ENCODE results near the gene IGFBPL1.
"Not testable (repeated sequence)": the region's sequence is repeated elsewhere in the genome, so short reads cannot be mapped to it uniquely, and the experiment has no call there.

The IGFBPL1 gene

DNA sequence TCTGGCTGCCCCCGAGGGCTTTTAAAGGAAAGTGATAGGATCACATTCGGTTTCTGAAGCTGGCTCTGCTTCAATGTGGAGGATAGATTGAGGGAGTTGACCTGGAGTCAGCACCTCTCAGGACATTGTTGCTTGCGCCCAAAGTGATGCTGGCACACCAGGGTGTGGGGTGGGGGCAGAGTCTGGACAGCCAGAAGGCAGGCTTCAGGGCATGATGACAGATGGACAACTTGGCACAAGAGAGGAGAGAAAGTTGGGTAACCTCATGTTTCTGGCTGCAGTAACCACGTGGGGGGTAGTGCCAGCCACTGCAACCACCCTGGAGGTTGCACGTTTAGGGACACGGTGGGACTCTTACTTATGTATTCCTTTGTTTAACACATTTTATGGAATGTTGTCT is 22.3 kb downstream of the IGFBPL1 start:
- no peak for DNase-seq

DNA sequence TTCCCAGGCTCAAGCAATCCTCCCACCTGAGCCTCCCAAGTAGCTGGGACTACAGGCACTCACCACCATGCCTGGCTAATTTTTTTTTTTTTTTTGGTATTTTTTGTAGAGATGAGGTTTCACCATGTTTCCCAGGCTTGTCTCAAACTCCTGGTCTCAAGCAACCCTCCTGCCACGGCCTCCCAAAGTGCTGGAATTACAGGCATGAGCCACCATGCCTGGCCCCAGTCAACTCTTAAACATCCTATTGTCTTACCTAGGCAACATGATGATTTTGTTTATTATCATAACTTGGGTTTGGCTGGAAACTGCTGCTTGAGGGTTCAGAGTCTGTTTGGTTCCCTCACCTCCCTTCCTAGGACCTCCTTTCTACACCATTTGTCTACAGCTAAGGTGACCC is 25.1 kb downstream of the IGFBPL1 start:
- not testable (repeated sequence) for DNase-seq

DNA sequence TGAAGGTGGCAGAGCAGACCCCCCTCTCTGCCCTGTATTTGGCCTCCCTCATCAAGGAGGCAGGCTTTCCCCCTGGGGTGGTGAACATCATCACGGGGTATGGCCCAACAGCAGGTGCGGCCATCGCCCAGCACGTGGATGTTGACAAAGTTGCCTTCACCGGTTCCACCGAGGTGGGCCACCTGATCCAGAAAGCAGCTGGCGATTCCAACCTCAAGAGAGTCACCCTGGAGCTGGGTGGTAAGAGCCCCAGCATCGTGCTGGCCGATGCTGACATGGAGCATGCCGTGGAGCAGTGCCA is 27.9 kb downstream of the IGFBPL1 start:
- DNase-seq: no peak

DNA sequence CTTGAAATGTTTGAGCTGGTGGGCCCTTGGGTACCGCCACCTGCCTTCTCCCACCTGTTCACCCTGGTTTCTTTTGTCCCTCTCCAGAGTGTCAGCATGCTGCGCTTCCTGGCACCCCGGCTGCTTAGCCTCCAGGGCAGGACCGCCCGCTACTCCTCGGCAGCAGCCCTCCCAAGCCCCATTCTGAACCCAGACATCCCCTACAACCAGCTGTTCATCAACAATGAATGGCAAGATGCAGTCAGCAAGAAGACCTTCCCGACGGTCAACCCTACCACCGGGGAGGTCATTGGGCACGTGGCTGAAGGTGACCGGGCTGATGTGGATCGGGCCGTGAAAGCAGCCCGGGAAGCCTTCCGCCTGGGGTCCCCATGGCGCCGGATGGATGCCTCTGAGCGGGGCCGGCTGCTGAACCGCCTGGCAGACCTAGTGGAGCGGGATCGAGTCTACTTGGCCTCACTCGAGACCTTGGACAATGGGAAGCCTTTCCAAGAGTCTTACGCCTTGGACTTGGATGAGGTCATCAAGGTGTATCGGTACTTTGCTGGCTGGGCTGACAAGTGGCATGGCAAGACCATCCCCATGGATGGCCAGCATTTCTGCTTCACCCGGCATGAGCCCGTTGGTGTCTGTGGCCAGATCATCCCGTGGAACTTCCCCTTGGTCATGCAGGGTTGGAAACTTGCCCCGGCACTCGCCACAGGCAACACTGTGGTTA is 28.4 kb downstream of the IGFBPL1 start:
- DNase-seq: no peak

DNA sequence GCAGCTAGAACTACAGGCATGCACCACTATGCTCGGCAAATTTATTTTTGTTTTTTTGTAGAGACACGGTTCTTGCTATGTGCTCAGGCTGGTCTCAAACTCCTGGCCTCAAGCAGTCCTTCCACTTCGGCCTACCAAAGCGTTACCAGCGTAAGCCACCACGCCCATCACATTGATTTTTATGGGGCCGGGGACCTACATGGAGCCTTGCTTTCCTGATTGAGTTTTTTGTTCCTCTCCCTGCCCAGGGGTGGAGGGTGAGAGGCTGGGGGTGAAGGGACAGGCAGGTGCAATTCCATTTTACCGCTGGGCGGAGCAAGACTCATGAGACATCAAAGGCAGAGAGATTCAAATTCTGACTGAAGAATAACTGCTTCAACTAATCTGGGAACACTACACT is 29.8 kb downstream of the IGFBPL1 start:
- no peak for DNase-seq

DNA sequence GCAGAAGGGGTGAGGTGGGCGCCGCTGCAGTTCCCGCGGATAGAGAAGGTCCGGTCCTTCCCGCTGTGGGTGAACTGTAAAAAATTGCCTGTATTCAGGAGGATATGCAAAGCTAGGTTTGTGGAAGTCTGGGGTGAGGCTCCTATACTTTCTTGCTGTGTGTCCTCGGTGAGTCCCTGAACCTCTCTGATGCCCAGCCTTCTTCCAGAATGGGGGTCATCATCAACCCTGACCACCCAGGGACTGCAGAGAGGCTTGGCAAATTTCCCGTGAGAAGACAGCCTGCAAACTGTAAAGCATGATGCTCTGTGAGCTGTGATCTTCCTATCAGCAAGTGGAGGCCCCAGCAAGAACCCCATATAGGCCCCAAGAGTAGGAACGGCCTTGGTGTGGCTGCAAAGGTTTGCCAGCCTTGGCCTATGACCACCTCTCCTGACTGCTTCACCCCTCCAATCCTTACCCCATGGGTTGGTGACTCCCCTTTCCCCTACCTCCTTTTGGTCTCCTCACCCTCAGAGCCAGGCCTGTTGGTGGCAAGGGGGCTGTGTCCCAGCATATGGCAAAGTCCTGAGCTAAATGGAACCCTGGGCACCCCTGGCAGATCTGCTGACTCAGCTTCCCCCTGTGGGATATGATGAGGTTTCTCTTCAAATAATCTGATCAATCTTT is 31.0 kb downstream of the IGFBPL1 start:
- no peak for DNase-seq

DNA sequence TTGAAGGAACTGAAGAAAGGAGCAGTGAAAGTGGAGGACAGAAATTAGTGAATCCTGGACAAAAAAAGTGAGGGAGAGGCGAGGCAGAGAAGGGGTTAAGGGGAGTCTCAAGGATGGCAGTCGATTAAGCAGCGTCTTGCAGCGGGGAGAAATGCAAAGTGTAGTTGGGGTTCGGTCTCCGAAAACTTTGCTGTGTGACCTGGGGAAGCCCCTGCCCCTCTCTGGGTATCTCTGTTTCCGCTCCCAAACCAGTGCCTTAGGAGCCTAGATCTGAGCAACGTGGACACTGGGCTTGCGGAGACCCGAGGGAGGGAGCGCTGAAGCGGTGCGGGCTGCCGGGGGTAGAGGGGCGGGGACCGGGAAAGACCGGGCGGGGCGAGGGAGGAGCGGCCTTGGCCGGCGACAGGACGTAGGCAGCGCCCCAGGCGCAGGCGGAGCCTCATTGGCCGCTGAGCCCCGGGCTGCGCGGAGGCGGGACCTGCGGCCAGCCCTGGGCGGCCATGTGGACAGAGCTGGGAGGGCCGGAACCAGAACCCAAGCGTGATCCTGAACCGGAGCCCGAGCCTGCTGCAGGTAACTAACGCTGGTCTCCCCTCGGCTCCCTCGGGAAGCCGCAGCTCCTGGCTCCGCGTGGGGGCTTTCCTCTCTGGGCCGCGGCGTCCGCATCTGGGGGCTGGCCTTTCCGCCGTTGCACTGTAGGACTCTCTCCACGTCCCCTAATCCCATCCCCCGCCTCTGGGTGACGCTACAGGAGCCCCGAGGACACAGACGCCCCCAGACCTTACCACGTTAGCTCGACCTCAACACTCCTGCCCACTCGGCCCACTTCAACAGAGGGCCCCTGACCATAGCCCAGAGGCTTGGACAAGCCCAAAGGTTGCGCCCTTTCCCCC is 31.8 kb downstream of the IGFBPL1 start, which contains the start of gene ALDH1B1:
Gene ALDH1B1 (plus strand): TSS at position 468 of the 893 bp plus-strand sequence. CDS start 3,047 bp downstream, outside the sequence.
- DNase-seq: peak in 53 of 56 donors; percentile 10 to 84 (median 53)

DNA sequence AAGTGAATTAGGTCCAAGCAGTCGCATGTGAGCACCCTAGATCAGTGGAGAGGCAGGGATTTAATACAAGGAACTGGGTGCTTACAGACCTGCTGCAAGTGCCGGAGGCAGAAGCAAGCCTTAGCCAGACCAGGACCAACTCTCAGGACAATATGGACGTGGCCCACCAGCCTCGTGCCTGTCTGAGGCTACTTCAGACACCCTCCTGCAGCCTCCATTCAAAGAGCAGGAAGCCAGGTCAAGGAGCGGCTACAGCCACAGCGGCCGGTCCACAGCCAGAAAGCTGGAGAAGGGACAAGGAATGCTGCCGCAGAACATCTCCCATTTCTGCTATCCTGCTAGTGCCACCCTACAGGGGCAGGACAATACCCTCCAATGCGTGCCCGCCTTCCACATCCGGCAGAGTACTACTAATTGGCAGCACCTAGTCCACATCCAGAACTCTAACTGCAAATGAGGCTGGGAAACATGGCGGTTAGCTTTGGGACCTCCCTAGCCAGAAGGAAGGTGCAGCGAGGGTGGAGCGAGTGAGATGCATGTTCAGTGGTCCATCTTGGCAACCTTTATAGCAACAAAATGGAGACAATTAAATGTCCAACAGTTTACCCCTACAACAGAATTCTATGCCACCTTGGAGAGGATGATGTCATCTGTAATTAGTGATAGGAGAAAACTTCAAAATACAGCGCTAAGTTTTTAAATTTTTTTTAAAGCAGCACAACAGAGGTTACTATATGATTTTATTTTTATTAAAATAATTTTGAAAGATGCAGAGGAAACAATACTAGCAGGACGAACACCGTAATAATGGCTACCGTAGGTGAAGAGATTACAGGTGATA is 32.8 kb downstream of the IGFBPL1 start:
- DNase-seq: no peak

DNA sequence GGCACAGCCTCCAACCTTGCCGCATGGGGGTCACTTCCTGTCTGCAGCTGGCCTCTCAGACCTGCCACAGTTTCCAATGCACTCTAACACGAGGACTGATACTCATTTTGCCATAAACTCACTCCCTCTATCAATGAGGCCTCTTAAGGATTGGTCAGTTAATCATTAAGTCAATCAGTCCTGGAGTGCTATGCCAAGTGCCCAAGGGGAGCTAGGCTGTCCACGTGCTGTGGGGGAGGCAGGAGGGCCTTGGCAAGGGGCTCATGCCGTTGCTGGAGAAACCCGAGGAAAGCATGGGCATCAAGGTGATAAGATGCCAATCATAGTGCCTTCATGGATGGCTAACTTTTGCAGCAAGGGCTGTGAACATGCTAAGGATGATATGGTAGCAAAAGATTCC is 33.4 kb downstream of the IGFBPL1 start:
- DNase-seq: no peak

DNA sequence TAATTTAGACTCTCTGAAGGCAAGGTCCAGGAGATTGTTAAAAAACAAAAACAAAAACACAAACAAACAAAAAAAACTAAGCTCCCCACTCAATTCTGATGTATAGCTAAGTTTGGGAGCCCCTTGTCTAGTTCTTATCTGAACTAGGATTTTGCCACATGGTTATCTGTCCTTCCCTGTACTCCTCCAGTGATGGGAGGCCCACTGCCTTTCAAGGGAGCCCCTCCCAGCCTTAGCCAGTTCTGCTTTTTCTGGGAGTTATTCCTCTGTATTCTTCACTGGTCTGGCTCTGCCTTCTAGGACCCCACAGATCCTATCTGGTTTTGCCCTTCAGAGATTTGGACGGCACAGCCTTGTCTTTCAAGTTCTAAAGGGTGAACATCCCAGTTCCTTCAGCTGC is 33.8 kb downstream of the IGFBPL1 start:
- no peak for DNase-seq

DNA sequence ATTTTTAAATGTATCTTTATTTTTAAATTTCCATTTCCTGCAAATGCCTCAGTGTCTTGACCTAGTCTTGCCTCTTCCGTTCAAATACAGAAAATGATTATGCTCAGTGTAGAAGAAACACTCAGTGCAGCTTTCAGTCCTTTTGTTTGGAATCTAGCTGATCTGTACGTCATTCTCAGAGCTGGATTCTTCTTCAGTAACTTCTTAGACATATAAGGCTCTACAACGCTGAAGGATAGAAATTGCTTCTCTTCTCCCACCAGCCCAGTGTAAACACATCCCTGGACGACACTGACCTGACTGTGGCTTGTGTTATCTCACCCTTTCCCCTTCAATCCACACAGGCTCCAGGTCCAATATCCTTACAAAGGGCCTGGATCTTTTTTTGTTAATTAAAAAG is 34.9 kb downstream of the IGFBPL1 start:
- DNase-seq: no peak

DNA sequence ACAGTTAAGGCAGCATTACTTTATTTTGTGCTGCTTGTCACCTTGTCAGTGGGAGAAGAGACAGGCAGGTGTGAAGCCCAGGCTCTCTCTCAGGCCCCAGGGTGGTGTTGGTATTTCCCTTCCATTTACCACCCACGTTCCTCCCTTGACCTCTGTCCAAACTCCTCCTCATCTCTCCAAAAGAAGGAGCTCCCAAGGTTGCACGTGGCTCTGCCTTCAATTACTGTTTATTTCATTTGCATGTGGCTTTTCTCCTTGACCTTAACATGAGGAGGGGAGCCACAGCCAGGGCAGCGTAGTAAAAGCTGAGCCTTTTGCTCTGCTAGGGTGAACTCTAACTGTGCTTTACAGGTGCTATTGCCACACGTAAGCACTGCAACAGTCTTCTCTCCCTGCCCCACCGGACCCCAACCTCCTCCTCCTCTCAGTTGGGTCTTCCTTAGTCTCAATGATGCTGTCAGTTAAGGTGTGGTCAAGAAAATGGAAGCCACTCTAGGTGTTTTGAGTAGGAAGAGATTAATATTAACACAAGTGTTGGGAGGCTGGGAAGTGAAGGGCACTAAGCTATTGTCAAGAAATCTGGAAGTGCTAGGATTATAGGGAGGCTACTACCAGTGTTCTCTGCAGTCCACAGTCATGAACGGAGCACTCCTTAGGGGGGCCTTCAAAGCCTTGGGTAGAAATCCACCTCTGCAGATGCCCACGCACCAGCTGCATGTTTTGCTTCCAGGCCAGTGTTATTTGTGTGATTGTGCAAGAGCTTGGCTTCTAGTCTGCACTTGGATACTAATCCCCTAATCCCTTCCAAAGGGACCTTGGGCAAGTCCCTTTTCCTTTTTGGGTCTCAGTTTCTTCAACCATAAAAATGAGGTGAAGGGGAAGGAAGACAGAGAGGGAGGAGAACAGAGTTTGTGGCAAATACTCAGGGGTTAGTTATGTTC is 35.7 kb downstream of the IGFBPL1 start:
- no peak for DNase-seq

DNA sequence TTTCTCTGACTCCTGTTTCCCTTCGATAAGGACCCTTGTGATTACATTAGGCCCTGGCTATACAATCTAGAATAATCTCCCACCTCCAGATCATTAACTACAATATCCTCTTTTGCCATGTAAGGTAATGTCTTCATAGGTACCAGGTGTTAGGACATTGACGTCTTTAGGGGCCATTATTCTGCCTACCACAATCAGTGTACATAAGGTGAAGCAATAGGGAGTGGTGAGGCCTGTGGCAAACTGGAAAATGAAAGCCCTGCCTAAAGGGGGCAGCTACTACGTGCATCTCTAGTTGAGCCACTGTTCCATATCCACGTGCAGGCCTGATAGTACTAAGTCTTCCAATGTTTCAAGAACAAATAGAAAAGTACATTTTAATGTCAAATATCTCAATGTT is 36.5 kb downstream of the IGFBPL1 start:
- no peak for DNase-seq

DNA sequence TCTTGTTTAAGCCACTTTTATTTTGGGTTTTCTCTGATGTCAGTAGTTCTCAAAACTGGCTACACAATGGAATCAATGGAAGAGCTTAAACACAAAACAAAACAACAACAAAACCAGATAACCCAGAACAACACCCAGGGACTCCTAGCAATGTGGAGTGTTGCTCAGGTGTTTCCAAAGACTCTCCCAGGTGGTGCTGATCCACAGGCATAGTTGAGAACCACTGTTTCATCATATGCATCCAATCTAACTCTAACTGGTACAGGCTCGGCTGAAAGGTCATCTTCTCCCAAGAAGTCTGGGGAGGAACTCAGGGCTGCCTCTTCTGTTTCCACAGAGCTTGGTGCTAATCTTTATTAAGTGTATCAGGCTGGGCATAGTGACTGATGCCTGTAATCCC is 37.2 kb downstream of the IGFBPL1 start:
- DNase-seq: no peak

DNA sequence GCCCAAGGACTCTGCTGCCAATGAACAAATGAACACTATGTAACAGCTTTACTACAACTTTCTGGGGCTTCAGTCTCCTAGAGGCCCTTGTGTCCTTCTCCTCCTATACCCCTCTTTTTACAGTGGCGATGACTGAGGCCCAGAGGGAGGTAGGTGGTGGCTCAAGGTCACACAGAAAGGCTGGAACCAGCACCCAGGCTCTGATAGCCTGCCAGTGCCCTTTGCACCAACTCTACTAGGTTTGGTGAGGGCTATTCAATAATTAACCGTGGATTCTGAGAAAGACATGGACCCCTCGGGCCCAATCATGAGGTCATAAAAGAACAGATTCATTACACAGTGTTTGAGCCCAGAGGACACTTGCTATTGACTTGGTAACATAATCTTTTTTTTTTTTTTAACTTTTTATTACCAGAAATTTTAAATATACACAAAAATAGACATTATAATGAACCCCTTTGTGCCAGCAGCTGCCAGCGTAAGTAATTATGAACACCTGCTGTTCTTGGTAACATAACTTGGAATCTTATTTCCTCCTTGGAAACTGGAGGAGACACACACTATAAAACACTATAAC is 37.8 kb downstream of the IGFBPL1 start:
- DNase-seq: no peak

DNA sequence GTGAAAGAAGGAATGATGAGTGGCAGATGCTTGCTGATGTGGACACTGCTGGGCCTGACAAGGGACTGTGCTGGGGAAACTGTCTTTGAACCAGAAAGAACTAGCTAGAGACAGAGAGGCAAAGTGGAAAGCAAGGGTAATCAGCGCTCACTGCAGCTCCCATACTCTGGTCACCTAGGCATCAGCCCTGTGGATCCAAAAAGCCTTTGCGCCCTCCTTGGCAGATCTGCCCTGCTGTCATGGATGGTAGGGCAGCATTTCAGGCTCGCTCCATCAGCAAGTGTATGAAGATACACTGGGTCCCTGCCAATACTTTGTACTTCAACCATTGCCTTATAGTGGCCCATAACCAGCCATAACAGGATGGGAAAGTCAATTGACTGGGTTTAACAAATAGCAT is 38.4 kb downstream of the IGFBPL1 start:
- DNase-seq: no peak

DNA sequence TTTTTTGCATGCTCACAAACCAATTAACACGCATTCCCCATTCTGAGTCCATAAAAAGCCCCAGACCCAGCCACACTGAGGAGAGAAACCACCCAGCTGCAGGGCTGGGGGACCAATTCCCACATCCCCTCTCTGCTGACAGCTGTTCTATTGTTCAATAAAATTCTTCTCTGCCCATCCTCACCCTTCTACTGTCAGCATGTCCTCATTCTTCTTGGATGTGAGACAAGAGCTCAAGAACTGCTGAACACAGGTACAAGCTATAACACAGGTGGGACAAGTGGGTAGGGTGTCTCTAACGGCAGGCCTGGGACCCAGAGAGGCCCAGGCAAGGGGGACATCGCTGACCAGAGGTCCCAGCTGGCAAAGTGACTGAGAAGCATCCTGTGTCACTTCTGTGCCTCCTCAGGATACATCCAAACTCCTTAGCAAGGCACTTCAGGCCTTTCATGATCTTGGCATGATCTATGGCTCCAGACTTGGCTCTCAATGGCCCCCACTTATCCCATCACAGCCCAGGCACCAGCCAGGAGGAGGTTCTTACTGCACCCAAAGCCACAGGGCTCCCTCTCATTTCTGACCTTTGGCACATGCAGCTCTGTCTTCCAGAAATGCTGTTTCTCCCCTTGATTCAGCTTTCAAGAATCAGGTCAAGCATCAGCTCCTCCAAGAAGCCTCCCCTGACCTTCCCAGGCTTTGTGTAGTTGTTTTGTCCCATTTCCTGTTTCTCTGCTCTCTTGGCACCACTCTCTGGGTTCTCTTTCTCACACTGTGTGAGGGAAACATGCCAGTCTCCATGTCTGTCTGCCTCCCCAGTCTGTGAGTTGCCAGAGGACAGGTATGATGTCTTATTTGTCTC is 39.0 kb downstream of the IGFBPL1 start:
- DNase-seq: no peak

DNA sequence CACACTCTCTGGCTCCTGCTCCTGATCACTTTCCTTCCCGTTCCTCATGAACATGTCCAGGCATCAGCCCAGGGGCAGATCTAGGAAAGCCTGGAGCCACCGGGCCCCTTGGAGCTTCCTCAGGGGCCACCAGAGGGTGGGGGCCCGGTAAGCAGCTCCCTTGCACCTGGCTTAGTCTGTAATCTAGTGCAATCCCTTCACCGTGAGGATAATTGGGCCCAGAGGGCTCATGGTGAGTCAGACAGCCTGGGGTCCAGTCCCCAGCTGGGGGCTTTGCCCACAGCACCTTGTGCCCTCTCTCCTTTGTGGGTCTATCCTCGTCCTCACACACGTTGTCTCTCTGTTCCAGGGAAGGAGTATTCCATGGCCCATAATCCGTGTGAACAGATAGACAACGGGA is 42.1 kb downstream of the IGFBPL1 start:
- DNase-seq: no peak
